HL-60/S4 treated with phorbol 12-myristate 13-acetate at 8.2 ng/mL for 4 days and 3 days (cell line): ENCODE results near the gene LZTR1.
"Not testable (repeated sequence)": the region's sequence is repeated elsewhere in the genome, so short reads cannot be mapped to it uniquely, and the experiment has no call there.

Experiments
- in situ Hi-C: fragments of 300-500 bp; cut with MboI; formaldehyde crosslinking; loops from 2 replicates; pipeline ENCODE4 v1.15.0; 2022; ENCODE audit warnings: low sequenced_read_pairs

LZTR1 gene

GRCh38 chr22:20965104-20965887 is 16.8 kb upstream of the LZTR1 start:
- in situ Hi-C loops: no loop called here

- in situ Hi-C loops: no loop called here
Observed at GRCh38 chr22:20965888-20966855, 15.9 kb upstream of the LZTR1 start.

GRCh38 chr22:20966883-20967696 is 15.0 kb upstream of the LZTR1 start, which contains the start of gene AIFM3:
Gene AIFM3, plus strand, starts transcription at chr22:20967255. Its CDS starts 690 bp downstream, at chr22:20967945.
- in situ Hi-C loops: no loop called here

GRCh38 chr22:20967697-20968211 is 14.3 kb upstream of the LZTR1 start:
- in situ Hi-C loops: no loop called here

GRCh38 chr22:20968281-20968977 is 13.7 kb upstream of the LZTR1 start:
- in situ Hi-C loops: no loop called here

GRCh38 chr22:20970939-20971657 is 11.0 kb upstream of the LZTR1 start:
- in situ Hi-C loops: no loop called here

- in situ Hi-C loops: not testable (repeated sequence)
Observed at GRCh38 chr22:20972014-20972694, 9.9 kb upstream of the LZTR1 start.

- in situ Hi-C loops: no loop called here
Observed at GRCh38 chr22:20972933-20973577, 9.0 kb upstream of the LZTR1 start.

- in situ Hi-C loops: no loop called here
Observed at GRCh38 chr22:20973634-20974286, 8.3 kb upstream of the LZTR1 start.

GRCh38 chr22:20974336-20974955 is 7.7 kb upstream of the LZTR1 start:
- in situ Hi-C loops: no loop called here

GRCh38 chr22:20975541-20976290 is 6.4 kb upstream of the LZTR1 start:
- in situ Hi-C loops: no loop called here

GRCh38 chr22:20976291-20976877 is 5.7 kb upstream of the LZTR1 start:
- in situ Hi-C loops: no loop called here

- in situ Hi-C loops: no loop called here
Observed at GRCh38 chr22:20977019-20977418, 5.1 kb upstream of the LZTR1 start.

- in situ Hi-C loops: no loop called here
Observed at GRCh38 chr22:20977516-20978170, 4.5 kb upstream of the LZTR1 start.

GRCh38 chr22:20978419-20978818 is 3.7 kb upstream of the LZTR1 start:
- in situ Hi-C loops: no loop called here
